CD4-positive, alpha-beta memory T cell (primary cell): ENCODE measurements around the gene GJB3. TPM values are rescaled to one million over a fixed set of nuclear protein-coding genes. Genes with fewer than 3 reads are reported as not detected.
"Not testable (repeated sequence)": the region's sequence is repeated elsewhere in the genome, so short reads cannot be mapped to it uniquely, and the experiment has no call there.

ENCODE experiments used
- CTCF ChIA-PET: fragments of 350-600 bp; sonication (Branson Sonifier 250); formaldehyde crosslinking; loops from one replicate; lab custom pipeline; 2021; ENCODE audit warnings: inconsistent platforms; ENCODE audit not compliant: partially characterized antibody; lab: Charles Lee
- POLR2A ChIA-PET: fragments of 350-600 bp; sonication (Branson Sonifier 250); formaldehyde crosslinking; loops from one replicate; lab custom pipeline; 2021; ENCODE audit not compliant: partially characterized antibody; lab: Charles Lee
- DNase-seq, 5 donors: peaks; one replicate each; pipeline versions ENCODE4 v3.0.0 to v3.0.0-alpha.2; 2020 to 2022; ENCODE audit warnings: mixed read lengths in 1 of 5
- H3K27ac ChIP-seq: one replicate; pipeline ENCODE4 v1.7.0; 2013; ENCODE audit warnings: low read depth, low read length
- H3K27me3 ChIP-seq: 2 replicates; pipeline ENCODE4 v1.7.0; 2013; ENCODE audit warnings: mild to moderate bottlenecking, low read length, moderate library complexity; ENCODE audit not compliant: insufficient read depth
- H3K36me3 ChIP-seq: 2 replicates; pipeline ENCODE4 v1.7.0; 2013; ENCODE audit warnings: mild to moderate bottlenecking, low read length, moderate library complexity; ENCODE audit not compliant: insufficient read depth
- H3K4me1 ChIP-seq: 2 replicates; pipeline ENCODE4 v1.7.0; 2013; ENCODE audit warnings: mild to moderate bottlenecking, low read length, moderate library complexity; ENCODE audit not compliant: insufficient read depth
- H3K4me3 ChIP-seq, 2 donors: one replicate each; pipeline ENCODE4 v1.7.0; 2013; ENCODE audit warnings: low read length in 2 of 2, mild to moderate bottlenecking in 1 of 2
- H3K9me3 ChIP-seq, 2 donors: one replicate each; pipeline ENCODE4 v1.7.0; 2013; ENCODE audit warnings: low read length in 2 of 2, control low read depth in 1 of 2; ENCODE audit not compliant: control insufficient read depth in 1 of 2
- H3K27ac Mint-ChIP-seq, 7 donors: one replicate each; pipeline ENCODE4 v1.8.0; 2020 to 2021; ENCODE audit warnings: mixed read lengths in 7 of 7, mild to moderate bottlenecking in 6 of 7, inconsistent platforms in 3 of 7, moderate library complexity in 3 of 7
- H3K27me3 Mint-ChIP-seq, 2 donors: one replicate each; pipeline ENCODE4 v1.8.0; 2020 to 2021; ENCODE audit warnings: mixed read lengths in 2 of 2
- H3K36me3 Mint-ChIP-seq, 2 donors: one replicate each; pipeline ENCODE4 v1.8.0; 2020 to 2021; ENCODE audit warnings: mixed read lengths in 2 of 2, inconsistent platforms in 1 of 2, mild to moderate bottlenecking in 1 of 2
- H3K4me1 Mint-ChIP-seq, 4 donors: one replicate each; pipeline ENCODE4 v1.8.0; 2020 to 2021; ENCODE audit warnings: mixed read lengths in 4 of 4, mild to moderate bottlenecking in 1 of 4
- H3K4me3 Mint-ChIP-seq, 8 donors: one replicate each; pipeline ENCODE4 v1.8.0; 2020 to 2021; ENCODE audit warnings: mixed read lengths in 8 of 8, mild to moderate bottlenecking in 7 of 8, moderate library complexity in 6 of 8, inconsistent platforms in 3 of 8
- H3K9me3 Mint-ChIP-seq, 8 donors: one replicate each; pipeline ENCODE4 v1.8.0; 2020 to 2021; ENCODE audit warnings: mixed read lengths in 8 of 8, mild to moderate bottlenecking in 5 of 8, inconsistent platforms in 3 of 8, moderate library complexity in 1 of 8
- intact Hi-C: fragments of 100-400 bp; cut with micrococcal nuclease; formaldehyde crosslinking; loops from one replicate; pipeline ENCODE4 v1.15.1; 2023
- polyA plus RNA-seq, 2 donors: library from polyadenylated mRNA; unstranded; fragments of 300-500 nt; fragmentation: Illumina TruSeq; gene quantifications; one replicate each; pipeline ENCODE4 v1.2.3, GENCODE V29; 2021
- total RNA-seq, 2 experiments: library from RNA; stranded (reverse); gene quantifications; one replicate each; pipeline ENCODE4 v1.2.3, GENCODE V29; 2021

The GJB3 gene
- total and polyA plus RNA-seq, 4 experiments from 2014 or later = not detected

DNA sequence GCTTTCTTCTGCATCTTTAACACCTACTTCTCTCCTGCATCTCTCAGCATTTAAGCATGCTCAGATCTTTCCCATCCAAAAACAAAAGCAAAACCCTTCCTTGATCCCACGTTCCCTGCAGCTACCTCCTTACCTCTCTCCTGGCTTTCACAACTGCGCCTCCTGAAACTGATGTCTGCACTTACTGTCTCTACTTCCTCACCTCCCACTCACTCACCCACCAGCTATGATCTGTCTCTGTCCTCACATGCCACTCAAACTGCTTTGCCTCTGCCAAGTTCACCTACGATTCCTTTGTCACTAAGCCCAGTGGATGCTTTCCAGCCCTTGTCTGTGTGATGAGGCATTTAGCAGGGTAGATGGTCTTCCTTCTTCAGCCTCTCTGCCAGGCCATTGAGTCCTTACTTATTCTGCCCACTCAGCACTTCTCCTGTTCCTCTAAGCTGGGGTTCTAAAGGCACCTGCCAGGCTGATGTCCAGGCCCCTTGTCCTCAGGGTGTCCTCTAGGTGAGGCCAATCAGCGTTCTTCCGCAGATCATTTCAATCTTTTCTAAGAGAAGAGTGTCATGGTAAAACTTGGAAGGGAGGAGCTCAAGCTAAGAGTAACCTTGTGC is 10.0 kb upstream of the GJB3 start:
- Mint-ChIP-seq H3K27me3 (peaks cover 0 to 2% of the 10 kb centered on the region in 2 donors), H3K27ac (no peak overlapping the region), H3K9me3 (no peaks in the 10 kb centered on the region), H3K4me1 (no peaks in the 10 kb centered on the region), H3K4me3 (no peak overlapping the region), H3K36me3 (no peaks in the 10 kb centered on the region)
- H3K27ac ChIP-seq = no peak overlapping the region
- no peaks in the 10 kb centered on the region for H3K9me3 ChIP-seq
- intact Hi-C loops = no loop called here
- no peak for DNase-seq
- H3K4me1 ChIP-seq = no peaks in the 10 kb centered on the region
- H3K27me3 ChIP-seq = no peaks in the 10 kb centered on the region
- ChIA-PET POLR2A (no interaction called here), CTCF (no interaction called here)
- no peaks in the 10 kb centered on the region for H3K36me3 ChIP-seq
- no peak overlapping the region for H3K4me3 ChIP-seq

DNA sequence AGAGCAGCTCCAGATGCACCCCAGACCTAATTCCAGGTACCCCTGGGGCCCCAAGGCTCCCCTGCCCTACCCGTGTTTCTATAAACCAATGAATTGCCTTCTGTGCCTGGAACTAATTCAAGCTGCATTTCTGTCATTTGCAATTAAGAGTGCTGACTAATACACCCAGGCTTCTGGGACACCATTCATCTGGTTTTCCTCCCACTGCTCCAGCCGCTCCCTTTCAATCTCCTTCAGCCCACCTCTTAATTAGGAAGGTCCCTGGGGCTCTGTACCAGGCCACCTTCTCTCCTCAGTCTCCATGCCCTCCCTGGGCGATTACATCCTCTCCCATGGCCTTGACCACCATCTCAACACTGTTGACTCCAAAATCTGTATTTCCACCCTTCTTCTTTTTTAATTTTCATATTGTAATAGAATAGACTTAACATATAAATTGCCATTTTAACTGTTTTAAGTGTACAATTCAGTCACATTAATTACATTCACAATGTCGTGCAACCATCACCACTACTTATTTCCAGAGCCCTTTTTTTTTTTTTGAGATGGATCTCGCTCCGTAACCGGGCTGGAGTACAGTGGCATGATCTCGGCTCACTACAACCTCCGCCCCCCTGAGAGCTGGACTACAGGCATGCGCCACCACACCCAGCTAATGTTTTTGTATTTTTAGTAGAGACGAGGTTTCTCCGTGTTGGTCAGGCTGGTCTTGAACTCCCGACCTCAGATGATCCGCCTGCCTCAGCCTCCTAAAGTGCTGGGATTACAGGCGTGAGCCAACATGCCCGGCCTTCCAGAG is 9.2 kb upstream of the GJB3 start:
- CTCF ChIA-PET = no interaction called here
- Histone ChIP-seq H3K27ac (no peak overlapping the region), H3K9me3 (no peaks in the 10 kb centered on the region), H3K36me3 (no peaks in the 10 kb centered on the region), H3K27me3 (no peaks in the 10 kb centered on the region), H3K4me1 (no peaks in the 10 kb centered on the region), H3K4me3 (no peak overlapping the region)
- Mint-ChIP-seq H3K27me3 (peaks cover 0 to 2% of the 10 kb centered on the region in 2 donors), H3K4me1 (no peaks in the 10 kb centered on the region), H3K4me3 (no peak overlapping the region), H3K27ac (no peak overlapping the region), H3K9me3 (no peaks in the 10 kb centered on the region), H3K36me3 (no peaks in the 10 kb centered on the region)
- no peak for DNase-seq
- intact Hi-C loops = no loop called here
- POLR2A ChIA-PET = no interaction called here

DNA sequence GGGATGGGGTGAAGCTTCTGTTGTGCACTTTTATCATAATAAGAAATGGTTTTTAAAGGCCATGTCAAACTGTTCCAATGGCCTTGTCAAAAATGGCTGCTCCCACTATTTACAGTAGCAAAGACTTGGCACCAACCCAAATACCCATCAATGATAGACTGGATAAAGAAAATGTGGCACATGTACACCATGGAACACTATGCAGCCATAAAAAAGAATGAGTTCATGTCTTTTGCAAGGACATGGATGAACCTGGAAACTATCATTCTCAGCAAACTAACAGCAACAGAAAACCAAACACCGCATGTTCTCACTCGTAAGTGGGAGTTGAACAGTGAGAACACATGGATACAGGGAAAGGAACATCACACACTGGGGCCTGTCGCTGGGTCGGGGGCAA is 7.9 kb upstream of the GJB3 start:
- H3K27ac Mint-ChIP-seq, H3K4me3 ChIP-seq, DNase-seq, H3K4me1 ChIP-seq, POLR2A ChIA-PET, H3K9me3 Mint-ChIP-seq, H3K27ac ChIP-seq, H3K27me3 Mint-ChIP-seq, H3K9me3 ChIP-seq, H3K36me3 Mint-ChIP-seq, intact Hi-C loops, H3K27me3 ChIP-seq, H3K4me3 Mint-ChIP-seq, H3K4me1 Mint-ChIP-seq, H3K36me3 ChIP-seq: not testable (repeated sequence)
- CTCF ChIA-PET = interaction anchor here (0.9 to 1.3 kb wide), 2 partner anchors 9 to 30 kb away, joined by 3 read pairs; no protein-coding TSS in a partner anchor

DNA sequence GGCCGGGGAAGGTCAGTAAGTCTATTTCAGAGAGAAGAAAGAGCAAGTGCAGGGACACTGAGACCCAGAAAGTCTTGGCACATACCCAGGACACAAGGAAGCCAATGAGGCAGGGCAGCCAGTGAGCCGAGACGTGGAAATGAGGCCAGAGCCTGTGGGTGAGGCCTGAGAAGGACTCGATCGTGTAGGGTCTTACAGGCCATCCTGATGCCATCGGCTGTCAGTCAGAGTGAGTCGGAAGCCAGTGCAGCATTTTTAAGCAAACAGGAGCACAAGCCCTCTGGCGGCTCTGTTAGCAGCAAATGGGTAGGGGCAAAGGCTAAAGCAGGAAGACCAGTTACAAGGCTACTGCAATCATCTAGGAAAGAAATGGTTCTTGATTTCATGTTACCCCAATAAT is 6.1 kb upstream of the GJB3 start:
- Mint-ChIP-seq H3K36me3 (no peaks in the 10 kb centered on the region), H3K4me3 (no peak overlapping the region), H3K4me1 (no peaks in the 10 kb centered on the region), H3K9me3 (no peaks in the 10 kb centered on the region), H3K27ac (no peak overlapping the region), H3K27me3 (peaks cover 2 to 17% of the 10 kb centered on the region in 2 donors)
- H3K27me3 ChIP-seq = no peaks in the 10 kb centered on the region
- H3K9me3 ChIP-seq = no peaks in the 10 kb centered on the region
- H3K4me3 ChIP-seq = no peak overlapping the region
- ChIA-PET CTCF (no interaction called here), POLR2A (no interaction called here)
- intact Hi-C loops = no loop called here
- no peaks in the 10 kb centered on the region for H3K36me3 ChIP-seq
- H3K27ac ChIP-seq = no peak overlapping the region
- H3K4me1 ChIP-seq = no peaks in the 10 kb centered on the region
- DNase-seq = no peak

DNA sequence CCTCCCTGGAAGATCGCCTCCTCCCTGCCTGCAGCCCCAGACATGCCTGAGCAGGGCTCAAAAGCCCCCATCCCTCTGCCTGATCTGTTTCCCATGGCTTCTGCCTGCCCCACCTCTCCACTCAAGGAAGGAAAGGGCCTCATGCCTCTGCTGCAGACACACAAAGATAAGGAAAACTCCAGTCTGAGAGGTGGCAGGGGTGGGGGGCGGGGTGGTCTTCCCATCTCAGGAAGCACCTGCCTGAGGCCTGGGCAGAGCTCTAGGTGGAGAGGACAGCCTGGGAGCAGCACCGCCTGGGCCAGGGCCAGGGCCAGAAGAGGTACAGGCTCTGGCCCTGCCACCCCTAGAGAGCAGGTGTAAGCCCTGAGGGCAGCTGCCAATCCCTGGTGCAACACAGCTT is 4.1 kb upstream of the GJB3 start:
- Histone ChIP-seq H3K4me3 (no peak overlapping the region), H3K4me1 (peaks cover 9% of the 10 kb centered on the region), H3K27ac (no peak overlapping the region), H3K36me3 (no peaks in the 10 kb centered on the region), H3K27me3 (peaks cover 6% of the 10 kb centered on the region), H3K9me3 (no peaks in the 10 kb centered on the region)
- intact Hi-C loops = no loop called here
- CTCF ChIA-PET = interaction anchor here (1.0 kb wide), 1 partner anchor 8 kb away, joined by 3 read pairs; no protein-coding TSS in a partner anchor
- H3K27ac Mint-ChIP-seq = no peak overlapping the region
- POLR2A ChIA-PET = no interaction called here
- H3K27me3 Mint-ChIP-seq = peaks cover 2 to 20% of the 10 kb centered on the region in 2 donors
- DNase-seq = no peak
- no peaks in the 10 kb centered on the region for H3K9me3 Mint-ChIP-seq
- H3K4me3 Mint-ChIP-seq = no peak overlapping the region
- no peaks in the 10 kb centered on the region for H3K36me3 Mint-ChIP-seq
- peaks cover 0 to 2% (median 0%) of the 10 kb centered on the region in 4 donors for H3K4me1 Mint-ChIP-seq

DNA sequence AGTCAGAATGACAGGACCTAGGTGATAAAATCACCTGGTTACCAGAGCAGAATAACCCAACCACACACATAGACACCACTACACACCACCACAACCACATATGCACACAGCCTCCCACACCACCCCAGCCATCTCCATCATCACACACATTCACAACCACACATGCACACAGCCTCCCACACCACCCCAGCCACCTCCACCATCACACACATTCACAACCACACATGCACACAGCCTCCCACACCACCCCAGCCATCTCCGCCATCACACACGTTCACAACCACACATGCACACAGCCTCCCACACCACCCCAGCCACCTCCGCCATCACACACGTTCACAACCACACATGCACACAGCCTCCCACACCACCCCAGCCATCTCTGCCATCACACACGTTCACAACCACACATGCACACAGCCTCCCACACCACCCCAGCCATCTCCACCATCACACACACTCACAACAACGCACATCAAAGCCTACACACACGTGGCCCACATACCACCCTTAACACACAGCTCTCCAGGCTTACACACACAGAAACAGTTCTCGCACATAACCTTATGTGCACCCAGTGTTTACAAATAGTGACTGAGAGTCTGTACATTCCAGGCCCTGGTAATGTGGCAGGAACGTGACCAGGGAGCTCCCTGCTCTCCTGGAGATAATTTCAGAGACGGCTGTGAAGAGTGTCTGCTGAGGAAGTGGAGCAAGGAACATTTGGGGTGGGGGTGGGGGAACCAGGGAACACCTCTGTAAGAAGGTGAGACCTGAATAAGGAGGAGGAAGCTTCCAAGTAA is 3.3 kb upstream of the GJB3 start:
- no peaks in the 10 kb centered on the region for H3K36me3 Mint-ChIP-seq
- CTCF ChIA-PET = no interaction called here
- Histone ChIP-seq H3K36me3 (no peaks in the 10 kb centered on the region), H3K9me3 (no peaks in the 10 kb centered on the region), H3K27ac (no peak overlapping the region), H3K27me3 (peaks cover 11% of the 10 kb centered on the region), H3K4me3 (no peak overlapping the region), H3K4me1 (peaks cover 10% of the 10 kb centered on the region)
- POLR2A ChIA-PET = no interaction called here
- no peaks in the 10 kb centered on the region for H3K9me3 Mint-ChIP-seq
- peaks cover 6 to 25% of the 10 kb centered on the region in 2 donors for H3K27me3 Mint-ChIP-seq
- no peak overlapping the region for H3K27ac Mint-ChIP-seq
- intact Hi-C loops = no loop called here
- peaks cover 0 to 2% (median 0%) of the 10 kb centered on the region in 4 donors for H3K4me1 Mint-ChIP-seq
- H3K4me3 Mint-ChIP-seq = no peak overlapping the region
- no peak for DNase-seq

DNA sequence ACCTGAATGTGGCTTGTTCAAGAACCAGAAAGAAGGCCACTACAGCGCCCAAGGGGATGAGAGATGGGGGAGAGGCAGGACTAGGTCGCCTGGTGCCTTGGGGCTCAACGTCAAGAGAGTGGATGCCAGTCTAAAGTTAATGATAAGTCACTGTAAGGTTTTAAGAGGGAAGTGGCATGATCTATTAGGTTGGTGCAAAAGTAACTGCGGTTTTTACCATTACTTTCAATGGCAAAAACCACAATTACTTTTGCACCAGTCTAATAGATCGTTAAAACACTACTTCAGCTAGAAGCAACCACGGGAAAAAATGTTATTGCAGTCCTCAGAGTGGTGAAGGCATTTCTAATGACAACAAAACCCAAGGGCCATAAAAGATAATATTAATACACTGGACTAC is 2.6 kb upstream of the GJB3 start:
- Mint-ChIP-seq H3K4me1 (peaks cover 0 to 2% (median 0%) of the 10 kb centered on the region in 4 donors), H3K27me3 (peaks cover 8 to 31% of the 10 kb centered on the region in 2 donors), H3K36me3 (no peaks in the 10 kb centered on the region), H3K9me3 (no peaks in the 10 kb centered on the region), H3K27ac (no peak overlapping the region), H3K4me3 (no peak overlapping the region)
- Histone ChIP-seq H3K27me3 (peaks cover 11% of the 10 kb centered on the region), H3K4me3 (no peak overlapping the region), H3K4me1 (peaks cover 10% of the 10 kb centered on the region), H3K36me3 (no peaks in the 10 kb centered on the region), H3K9me3 (no peaks in the 10 kb centered on the region), H3K27ac (no peak overlapping the region)
- ChIA-PET CTCF (interaction anchor here (1.0 kb wide), 1 partner anchor 34 kb away, joined by 4 read pairs; no protein-coding TSS in a partner anchor), POLR2A (no interaction called here)
- intact Hi-C loops = no loop called here
- DNase-seq = no peak
